HG02571 (cell line): ENCODE data around the gene KCNK1.
"Not testable (repeated sequence)": the region's sequence is repeated elsewhere in the genome, so short reads cannot be mapped to it uniquely, and the experiment has no call there.

Experiments
- ATAC-seq: cut with Tn5 transposase; IDR thresholded peaks from one replicate; pipeline ENCODE4 v1.9.1; 2021; ENCODE audit warnings: mild to moderate bottlenecking, moderate library complexity; ENCODE audit not compliant: unreplicated experiment

Gene KCNK1

DNA sequence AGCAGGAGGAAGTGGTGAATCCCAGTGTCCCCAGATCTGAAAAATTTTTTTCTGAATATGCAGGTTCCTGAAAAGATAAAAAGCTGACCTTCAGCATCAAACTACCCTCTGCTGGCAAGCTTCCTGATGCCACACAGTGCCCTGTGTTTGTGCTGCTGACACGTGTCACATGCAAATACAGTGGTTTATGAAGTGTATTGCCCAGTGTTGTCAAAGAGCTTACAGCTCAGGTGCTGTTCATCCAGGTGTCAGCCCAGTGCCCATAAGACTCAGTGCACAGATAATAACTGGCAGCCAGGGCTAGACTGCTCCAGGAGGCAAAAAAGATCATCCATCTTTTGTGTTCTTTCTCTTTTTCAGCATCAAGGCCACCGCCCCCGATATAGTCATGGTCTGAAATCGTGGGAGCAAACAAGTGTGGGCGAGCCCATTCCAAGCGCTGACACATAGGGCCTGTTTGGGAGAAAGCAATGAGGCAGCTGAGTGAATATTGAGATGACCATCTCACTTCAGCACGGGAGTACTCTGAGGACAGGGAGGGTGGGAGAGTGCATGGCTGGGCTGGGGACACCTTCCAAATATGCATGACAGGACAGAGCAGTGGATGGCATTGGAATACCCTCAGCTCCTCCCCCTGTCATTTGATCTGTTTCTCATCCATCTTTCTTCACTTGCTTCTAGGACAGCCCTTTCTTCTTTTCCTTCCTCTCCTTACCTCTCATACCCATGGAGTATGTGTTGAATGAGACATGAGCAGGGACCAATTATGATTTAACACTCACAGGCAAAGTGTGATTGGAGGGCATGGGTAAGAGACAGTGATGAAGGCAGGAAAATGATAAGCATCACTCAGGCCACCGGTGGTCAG, 6.4 kb upstream of the KCNK1 start:
- ATAC-seq = peak; percentile 85

DNA sequence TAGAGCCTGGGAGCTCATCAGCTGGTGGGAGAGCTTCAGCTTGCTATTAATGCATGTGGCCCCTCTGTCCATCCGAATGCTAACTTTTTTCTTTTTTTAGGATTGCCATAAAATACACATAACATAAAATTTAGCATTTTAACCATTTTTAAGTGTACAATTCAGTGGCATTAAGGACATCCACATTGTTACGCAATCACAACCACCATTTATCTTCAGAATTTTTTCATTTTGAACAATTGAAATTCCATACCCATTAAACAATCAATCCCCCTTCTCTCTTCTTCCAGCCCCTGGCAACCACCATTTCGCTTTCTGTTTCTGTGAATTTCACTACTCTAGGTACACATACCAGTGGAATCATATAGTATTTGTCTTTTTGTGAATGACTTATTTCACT, 4.9 kb upstream of the KCNK1 start:
- no peak for ATAC-seq

DNA sequence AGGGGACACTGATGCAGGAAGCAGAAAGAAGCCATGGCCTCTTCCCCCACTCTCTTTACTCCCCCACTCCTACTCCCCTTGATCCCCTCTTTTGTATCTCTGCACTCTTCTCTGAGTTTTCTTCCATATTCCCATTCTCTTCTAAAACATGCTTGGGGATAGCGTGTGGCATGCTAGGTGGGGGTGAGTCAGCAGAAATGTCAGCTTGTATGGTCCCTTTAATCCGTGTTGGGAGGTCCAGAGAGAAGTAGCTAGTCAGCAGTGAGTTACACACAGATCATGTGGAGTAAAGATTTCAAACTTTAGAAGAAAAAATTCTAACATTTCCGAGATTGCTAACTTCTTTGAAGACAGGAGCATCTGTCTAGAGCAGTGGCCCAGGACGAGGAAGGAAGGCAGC, 4.0 kb upstream of the KCNK1 start:
- ATAC-seq = no peak

DNA sequence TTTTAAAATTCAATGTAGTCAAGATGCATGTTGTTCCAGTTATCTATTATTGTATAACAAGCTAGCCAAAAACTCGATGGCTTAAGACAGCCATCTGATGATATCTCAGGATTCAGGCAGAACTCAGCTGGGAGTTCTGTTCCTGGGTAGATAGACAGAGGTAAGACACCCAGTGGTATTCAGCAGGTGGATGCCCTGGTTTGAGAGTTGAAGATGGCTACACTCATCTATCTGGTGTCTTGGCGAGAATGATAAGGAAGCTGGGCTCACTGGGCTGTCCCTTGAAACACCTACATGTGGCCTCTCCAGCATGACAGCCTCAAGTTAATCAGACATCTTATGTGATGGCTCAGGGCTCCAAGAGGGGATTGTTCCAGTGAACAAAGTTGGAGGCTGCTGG, 3.3 kb upstream of the KCNK1 start:
- no peak for ATAC-seq

DNA sequence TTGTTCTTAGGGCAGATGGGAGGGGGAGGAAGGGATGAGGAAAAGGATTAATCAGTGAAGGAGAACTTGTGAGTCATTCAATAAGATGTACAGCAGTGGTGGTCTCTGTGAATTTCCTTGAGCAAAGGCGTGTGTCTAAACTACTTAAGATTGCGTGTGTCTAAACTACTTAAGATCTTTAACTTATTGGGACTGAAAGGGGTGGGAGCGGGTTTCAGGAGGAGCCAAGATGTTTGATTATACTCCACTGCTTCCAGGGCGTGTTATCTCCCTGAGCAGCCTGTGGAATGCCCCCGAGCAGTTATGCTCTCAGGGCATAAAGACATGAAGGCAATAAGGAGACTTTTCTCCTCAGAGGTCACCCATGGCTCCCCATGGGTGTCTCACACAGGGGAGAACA, 2.5 kb upstream of the KCNK1 start:
- not testable (repeated sequence) for ATAC-seq

DNA sequence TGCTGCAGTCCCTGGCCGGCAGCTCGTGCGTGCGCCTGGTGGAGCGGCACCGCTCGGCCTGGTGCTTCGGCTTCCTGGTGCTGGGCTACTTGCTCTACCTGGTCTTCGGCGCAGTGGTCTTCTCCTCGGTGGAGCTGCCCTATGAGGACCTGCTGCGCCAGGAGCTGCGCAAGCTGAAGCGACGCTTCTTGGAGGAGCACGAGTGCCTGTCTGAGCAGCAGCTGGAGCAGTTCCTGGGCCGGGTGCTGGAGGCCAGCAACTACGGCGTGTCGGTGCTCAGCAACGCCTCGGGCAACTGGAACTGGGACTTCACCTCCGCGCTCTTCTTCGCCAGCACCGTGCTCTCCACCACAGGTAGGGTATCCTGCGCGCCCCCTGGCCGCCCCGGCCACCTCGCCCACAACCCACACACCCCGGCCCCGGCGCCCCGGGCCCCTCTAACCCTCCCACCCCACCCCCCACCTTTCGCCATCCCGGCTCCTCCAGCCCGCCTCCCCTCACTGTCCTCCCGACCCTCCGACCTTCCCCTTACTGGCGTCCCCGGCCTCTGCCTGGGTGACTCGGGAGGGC, 352 bp downstream of the KCNK1 start:
- no peak for ATAC-seq

DNA sequence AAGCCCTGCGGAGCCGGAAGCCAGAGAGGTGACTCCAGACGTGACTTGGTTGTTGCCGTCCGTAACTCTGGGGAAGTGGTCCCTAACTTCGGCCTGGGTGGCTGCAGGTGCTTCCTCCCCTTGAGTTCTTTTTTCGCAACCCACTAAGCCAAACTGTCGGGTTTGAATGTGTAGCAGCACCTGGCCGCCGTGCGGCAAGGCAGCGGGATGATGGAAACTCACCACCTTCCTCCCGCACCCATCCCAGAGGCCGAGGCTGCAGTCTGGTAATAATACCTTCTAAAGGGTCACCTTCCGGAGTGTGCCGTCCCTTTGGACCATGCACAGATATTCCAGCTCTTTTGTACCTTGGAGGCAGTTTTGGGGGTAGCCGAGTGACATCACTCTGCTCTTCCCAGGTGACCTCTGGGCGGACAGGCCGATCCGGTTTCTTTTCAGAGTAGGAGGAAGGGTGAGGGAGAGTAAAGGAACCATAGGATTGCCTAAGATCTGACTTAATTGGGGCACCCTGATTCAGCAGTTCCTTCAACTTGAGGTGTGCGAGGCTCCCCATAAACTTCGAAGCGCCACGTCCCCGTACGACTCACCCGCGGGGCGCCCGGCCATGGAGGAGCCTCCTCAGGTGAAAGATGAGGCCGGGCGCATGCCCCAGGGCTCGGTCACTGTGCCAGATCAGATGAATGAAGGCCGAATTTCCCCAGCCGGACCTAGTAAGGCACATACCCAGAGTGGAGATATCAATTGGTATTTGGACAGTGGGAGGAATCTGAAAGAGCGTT, 1.0 kb downstream of the KCNK1 start:
- no peak for ATAC-seq

DNA sequence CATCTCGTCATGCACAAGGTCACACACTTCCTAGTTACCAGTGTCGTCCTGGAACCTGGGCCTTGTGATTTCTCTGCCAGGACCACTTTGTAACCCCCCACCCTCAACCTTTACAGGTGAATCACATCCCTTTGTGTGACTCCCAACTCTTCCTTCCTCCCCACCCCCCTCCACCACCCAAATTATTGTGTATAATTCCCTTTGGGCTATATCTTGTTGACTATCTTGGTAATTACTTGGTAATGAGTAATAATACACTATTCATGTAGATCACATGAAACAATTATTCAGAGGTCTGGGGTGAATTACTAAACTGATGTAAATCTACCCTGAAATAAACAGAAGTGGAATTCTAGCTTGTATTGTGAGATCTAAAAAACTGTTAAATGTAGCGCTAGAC, 1.7 kb downstream of the KCNK1 start:
- no peak for ATAC-seq

DNA sequence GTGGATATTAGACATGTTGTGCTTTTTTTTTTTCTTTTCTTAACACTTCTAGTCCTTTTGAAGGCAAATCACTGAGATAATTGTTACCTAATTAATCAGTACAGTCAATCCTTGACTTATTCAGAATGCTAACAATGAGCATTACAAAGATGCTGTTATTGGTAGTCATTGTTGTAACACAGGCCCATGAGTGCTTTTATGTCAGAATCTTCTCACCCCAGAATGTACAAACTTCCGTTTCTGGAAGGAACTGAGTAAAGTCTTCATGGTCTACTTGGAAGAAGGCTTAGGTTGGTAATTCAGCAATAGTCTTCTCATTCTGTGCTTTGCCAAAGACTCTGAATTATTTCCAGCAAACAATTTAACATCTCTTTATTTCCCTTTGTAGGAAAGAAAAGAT, 3.1 kb downstream of the KCNK1 start:
- ATAC-seq = no peak

DNA sequence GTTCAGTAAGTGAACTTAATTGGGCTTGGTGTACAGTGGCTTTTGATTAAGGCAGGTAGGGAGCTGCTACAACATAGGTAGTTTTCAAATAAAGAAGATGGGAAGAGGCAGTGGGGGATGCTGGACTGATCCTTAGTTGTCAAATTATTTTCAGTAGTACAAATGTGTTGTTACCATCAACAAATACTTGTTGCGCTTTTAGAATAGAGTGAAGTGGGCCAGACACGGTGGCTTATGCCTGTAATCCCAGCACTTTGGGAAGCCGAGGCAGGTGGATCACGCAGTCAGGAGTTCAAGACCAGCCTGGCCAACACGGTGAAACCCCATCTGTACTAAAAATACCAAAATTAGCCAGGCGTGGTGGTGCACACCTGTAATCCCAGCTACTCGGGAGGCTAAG, 5.5 kb downstream of the KCNK1 start:
- not testable (repeated sequence) for ATAC-seq

DNA sequence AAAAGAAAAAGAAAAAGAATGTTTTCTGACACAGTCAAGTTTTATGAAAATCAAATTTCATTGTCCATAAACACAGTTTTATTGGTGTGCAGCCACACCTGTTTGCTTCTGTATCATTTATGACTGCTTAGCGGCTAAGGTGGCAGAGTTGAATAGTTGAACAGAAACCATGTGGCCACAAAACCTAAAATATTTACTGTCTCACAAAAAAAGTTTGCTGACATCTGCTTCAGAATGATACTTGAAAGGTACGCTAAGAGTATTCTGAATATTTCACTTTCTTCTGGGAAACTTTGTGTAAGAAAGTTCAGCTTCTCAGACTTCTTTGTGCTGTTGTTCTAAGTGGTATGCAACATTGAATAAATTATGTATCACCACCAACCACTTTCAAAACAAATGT, 6.2 kb downstream of the KCNK1 start:
- peak; percentile 80 for ATAC-seq

DNA sequence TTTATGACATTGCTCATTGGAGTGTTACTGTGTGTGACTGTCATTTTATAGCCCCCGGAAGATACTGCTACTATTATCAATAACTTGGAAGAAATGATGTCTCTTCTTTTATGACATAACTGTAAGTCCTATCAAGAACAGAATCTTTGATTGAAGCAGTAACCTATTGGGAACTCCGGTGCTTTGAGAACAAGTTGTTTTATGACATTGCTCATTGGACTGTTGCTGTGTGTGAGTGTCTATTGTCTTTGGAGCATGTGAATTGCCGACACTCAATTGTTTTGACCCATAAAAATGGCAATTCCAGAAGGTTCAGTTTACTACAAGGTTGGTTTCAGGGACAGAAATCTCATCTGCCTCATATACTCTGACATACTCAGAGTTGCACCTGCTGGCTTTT, 8.0 kb downstream of the KCNK1 start:
- no peak for ATAC-seq

DNA sequence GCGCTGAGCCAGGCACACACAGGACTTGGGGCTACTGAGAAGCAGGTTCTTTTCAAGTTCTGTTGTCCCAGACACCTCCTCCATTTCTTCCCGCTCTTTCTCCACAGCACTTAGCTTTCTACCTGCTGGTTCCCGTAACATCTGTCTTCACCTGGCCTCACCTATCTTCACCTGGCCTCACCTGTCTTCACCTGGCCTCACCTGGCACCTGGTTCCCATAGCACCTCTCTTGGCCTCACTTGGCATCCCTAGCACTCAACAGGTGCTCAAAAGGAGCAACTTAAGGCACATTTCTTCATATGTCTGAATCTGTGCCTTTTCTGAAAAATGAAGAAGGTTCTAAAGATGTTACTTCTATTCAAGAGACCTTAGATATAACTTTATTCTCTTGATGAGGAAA, 10.4 kb downstream of the KCNK1 start:
- no peak for ATAC-seq

DNA sequence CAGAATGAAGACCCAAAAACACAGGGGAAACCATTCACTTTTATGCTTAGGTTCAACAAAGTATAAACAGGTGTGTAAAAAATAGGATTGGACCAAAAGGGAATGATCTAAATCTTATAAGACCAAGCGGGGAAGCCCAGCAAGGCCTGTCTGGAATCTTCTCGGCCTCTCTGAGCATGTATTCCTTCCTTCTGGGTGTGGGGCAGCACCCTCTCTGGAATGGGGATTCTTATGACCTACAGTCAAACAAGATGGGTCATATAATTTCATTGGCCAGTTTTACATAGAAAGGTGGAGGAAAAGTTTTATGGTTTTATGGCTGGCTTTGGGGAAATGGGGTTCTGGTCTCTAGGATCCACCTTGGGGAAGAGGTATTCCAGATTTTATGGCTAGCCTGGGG, 11.2 kb downstream of the KCNK1 start:
- ATAC-seq = no peak

DNA sequence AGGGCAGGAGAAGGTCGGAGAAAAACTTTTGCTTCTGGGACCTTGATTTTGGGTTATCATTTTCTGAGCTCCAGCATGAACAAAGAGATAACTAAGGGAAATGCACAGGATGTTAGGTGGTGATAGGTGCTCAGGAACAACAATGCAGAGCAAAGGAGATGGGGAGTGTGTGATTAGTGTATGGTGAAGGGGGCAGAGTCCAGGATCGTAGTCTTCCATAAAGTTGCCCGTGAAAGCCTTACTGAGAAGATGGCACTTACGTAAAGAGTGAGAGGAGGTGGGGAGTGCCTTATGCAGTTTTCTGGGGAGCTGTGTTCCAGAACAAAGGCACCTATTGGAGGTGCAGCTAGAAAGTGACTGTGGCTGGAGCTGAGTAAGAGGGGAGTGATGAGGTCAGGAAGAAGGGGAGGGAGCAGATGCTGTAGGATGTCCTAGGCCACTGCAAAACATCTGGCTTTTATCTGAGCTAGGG, 11.6 kb downstream of the KCNK1 start:
- no peak for ATAC-seq

DNA sequence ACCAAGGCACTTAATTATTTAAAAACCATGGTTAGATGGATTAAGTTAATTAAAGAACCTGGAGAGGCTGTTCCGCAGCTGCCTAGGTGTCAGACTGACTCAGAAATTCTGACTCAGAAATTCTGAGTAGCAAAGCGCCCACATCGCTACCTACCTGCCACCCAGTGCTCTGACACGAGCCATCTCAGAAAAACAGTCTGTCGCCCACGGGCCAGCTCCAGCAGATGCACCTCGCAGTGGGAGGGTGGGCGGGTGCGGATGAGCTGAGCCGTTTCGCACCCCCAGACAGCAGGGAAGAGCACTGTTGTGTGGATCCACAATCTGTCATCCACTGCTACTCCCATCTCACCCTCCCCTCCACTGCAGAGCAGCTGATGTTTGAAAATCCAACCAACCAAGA, 13.5 kb downstream of the KCNK1 start:
- ATAC-seq = peak; percentile 10

DNA sequence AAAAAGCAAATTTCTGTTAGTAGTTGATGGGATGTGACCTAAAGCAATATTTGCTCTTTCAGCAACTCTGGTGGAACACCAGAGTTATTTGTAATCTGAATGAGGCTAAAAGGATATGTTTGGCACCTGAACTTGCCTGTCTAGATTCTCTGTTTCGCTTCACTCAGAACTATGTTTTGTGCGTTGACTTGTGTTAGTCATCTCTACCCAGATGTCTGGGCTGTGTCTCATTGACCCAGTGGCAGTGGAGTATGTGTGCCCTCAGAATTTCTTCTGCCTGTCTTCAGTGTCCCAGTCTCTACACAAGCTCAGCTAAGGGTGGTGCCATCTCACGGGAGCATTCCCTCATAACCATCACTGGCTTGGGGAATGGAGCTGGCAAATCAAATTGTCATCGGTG, 13.9 kb downstream of the KCNK1 start:
- ATAC-seq = peak; percentile 93

DNA sequence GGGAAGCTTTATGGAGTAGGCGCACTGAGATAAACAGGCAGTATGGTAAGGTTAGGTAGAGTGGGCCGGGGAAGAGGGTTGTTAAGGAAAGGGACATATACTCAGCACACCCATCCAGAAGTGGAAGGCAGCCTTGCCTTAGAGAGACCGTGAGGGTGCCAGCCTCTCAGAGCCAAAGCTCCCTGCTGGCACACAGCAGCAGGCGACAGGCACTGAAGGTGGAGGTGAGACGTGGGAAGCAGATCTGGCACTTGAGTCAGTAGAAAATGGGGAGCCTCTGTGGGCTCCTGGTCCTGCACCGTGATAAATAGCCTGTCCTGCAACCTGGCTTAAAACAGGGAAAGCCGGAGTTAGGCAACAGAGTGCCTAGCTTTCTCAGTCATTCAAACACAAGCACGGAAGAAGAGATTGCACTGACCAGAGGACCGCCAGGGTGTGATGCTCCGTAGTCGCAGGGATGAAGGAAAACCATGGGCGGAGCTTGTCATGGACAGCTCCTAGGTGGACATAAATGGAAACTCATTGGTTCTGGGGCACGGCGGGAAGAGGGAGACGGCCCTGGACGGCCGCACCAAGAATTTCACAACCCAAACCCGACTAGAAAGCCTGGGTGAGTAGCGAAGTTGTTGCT, 15.5 kb downstream of the KCNK1 start:
- no peak for ATAC-seq

DNA sequence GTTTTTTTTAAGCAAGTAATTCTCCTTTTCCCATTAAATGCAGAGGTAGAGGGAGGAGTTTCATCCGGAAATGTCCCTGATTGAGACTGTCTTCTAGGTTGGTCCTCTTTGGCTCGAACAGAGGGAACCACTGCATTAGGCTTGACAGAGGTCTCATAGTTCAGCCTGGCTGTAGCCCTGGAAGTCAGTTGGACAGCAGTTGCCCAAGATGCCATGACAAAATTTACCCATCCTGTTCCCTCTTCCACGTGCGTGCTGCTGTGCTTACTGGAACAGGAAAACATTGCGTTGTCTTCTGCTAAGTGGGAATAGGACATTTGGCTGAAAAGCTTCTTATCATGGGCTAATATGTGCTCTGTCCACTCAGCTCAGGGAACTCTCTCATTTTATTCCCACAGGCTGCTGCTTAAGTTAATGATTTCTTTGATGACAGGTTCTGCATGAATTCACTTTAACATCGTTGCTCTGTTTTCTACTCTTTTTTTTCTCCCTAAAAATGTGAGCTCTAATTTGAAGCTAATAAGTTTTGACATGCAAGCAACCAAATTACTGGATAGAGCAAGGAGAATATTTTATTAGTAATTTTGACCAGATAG, 18.0 kb downstream of the KCNK1 start:
- no peak for ATAC-seq

DNA sequence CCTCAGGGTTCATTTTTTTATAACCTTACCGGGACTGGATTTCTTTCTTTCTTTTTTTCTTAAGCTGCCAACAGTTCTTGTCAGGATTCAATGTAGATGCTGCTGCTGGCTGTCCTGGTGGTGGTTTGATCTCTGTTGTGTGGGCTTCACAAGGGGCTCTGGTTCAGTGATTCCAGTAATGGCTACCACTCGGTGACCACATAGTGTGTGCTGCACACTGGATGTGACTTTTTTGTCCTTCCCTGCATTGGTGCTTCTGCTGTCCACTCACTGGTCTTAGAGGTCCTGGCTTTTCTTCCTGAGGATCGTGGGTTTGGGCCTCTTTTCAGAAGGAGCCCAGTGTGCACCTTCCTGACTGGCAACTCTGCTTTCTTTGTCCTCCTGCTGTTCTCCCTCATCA, 18.5 kb downstream of the KCNK1 start:
- no peak for ATAC-seq
